ENCODE results near the gene VAT1L. TPM values are rescaled to one million over a fixed set of nuclear protein-coding genes. Genes with fewer than 3 reads are reported as not detected.

The VAT1L gene
- total RNA-seq, 1 experiment from 2014 or later, result 33.8 TPM

- no peak for DNase-seq
- Histone ChIP-seq H3K27me3 (ENCODE audit: insufficient read depth, low read length) (no peaks in the 10 kb centered on the region), H3K56ac (ENCODE audit: insufficient read length, low read depth, low read length) (no peak overlapping the region), H3K79me2 (ENCODE audit: insufficient read depth, low read length) (no peaks in the 10 kb centered on the region), H3K18ac (ENCODE audit: insufficient read length, low read depth, low read length) (no peak overlapping the region), H3K23ac (ENCODE audit: insufficient read length, low read depth, low read length) (no peak overlapping the region), H2BK5ac (ENCODE audit: insufficient read length, low read length) (no peak overlapping the region), H3K4ac (ENCODE audit: low read depth, low read length) (no peak overlapping the region), H3K23me2 (ENCODE audit: insufficient read length, low read depth, low read length, poor library complexity, severe bottlenecking) (no peaks in the 10 kb centered on the region), H3K14ac (ENCODE audit: insufficient read depth, low read length) (no peak overlapping the region), H2BK12ac (ENCODE audit: insufficient read length, low read depth, low read length) (no peak overlapping the region), H3K9me3 (ENCODE audit: control insufficient read depth, low read depth, low read length) (no peaks in the 10 kb centered on the region), H4K20me1 (ENCODE audit: control insufficient read depth, insufficient read depth, insufficient read length) (no peaks in the 10 kb centered on the region), H3K27ac (ENCODE audit: insufficient read length, low read depth, low read length) (no peak overlapping the region), H2AK5ac (ENCODE audit: insufficient read length, low read length) (no peak overlapping the region), H3T11ph (ENCODE audit: low read length) (no peak overlapping the region), H2BK15ac (ENCODE audit: low read depth, low read length) (no peak overlapping the region), H2AFZ (ENCODE audit: low read length) (no peak overlapping the region), H4K91ac (ENCODE audit: insufficient read length, low read depth, low read length) (no peak overlapping the region), H2BK120ac (ENCODE audit: low read depth, low read length, poor library complexity, severe bottlenecking) (no peak overlapping the region), H3K79me1 (ENCODE audit: insufficient read depth, low read depth, low read length, poor library complexity, severe bottlenecking) (no peaks in the 10 kb centered on the region), H3K4me1 (ENCODE audit: insufficient read depth, low read length) (no peaks in the 10 kb centered on the region), H4K8ac (replicated peaks; ENCODE audit: insufficient read length, low read depth, low read length) (no peak overlapping the region), H4K5ac (ENCODE audit: insufficient read length, low read depth, low read length) (no peak overlapping the region), H2BK20ac (ENCODE audit: low read depth, low read length, poor library complexity, severe bottlenecking) (no peak overlapping the region), H3K9ac (ENCODE audit: extremely low read depth, insufficient read length, low read length) (no peak overlapping the region), H3K4me2 (ENCODE audit: insufficient read depth, insufficient read length, low read length) (no peak overlapping the region)
- Mint-ChIP-seq H3K27ac (no peak overlapping the region), H3K9me3 (peaks cover 6 to 8% of the 10 kb centered on the region in 2 experiments; a peak in 3 of 5 replicates), H3K4me1 (no peaks in the 10 kb centered on the region), H3K36me3 (ENCODE audit: insufficient read depth in 1 of 3, low read depth in 3 of 3) (peaks cover 1 to 5% (median 4%) of the 10 kb centered on the region in 3 experiments; a peak in 6 of 7 replicates), H3K4me3 (no peak overlapping the region), H3K27me3 (ENCODE audit: low read depth) (no peaks in the 10 kb centered on the region)
- WGBS (ENCODE audit: extremely low coverage, insufficient read length, low lambda C conversion rate), result no CpG with 5 or more reads among the region's 10 CpGs
- no peak for TF ChIP-seq CTCF (conservative IDR thresholded peaks at IDR 0.05)
Observed at GRCh38 chr16:77738706-77739558, 49.4 kb upstream of the VAT1L start.

Data from H9 (cell line).